ENCODE measurements around the gene ABHD2.

The ABHD2 gene

DNA sequence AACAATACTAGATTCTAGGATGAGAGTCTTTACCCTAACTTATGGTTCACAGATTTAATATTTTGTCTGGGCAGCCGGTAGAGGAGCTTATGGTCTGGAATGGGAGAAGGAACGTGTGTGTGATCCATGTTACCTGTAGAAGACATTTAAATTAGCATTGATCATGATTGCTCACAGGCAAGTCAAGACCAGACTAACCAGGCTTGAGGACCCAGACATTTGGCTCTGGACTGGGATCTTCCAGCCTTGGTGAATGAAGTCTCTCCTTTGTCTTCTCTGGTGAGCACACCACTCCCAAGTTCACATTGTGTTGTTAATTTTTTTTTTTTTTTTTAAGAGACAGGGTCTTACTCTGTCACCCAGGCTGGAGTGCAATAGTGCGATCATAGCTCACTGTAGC lies 11.7 kb downstream of the ABHD2 start:
- peaks cover 51% of the 10 kb centered on the region for H3K36me3 Mint-ChIP-seq (ENCODE audit: low read depth)
- no peaks in the 10 kb centered on the region for H3K27me3 Mint-ChIP-seq
- intact Hi-C loops (cut with micrococcal nuclease): no loop called here
- no peak overlapping the region for H3K4me3 Mint-ChIP-seq
- H3K9me3 Mint-ChIP-seq: no peaks in the 10 kb centered on the region
- H3K4me1 Mint-ChIP-seq (ENCODE audit: low read depth): peaks cover 49% of the 10 kb centered on the region
- no peak overlapping the region for H3K27ac Mint-ChIP-seq

DNA sequence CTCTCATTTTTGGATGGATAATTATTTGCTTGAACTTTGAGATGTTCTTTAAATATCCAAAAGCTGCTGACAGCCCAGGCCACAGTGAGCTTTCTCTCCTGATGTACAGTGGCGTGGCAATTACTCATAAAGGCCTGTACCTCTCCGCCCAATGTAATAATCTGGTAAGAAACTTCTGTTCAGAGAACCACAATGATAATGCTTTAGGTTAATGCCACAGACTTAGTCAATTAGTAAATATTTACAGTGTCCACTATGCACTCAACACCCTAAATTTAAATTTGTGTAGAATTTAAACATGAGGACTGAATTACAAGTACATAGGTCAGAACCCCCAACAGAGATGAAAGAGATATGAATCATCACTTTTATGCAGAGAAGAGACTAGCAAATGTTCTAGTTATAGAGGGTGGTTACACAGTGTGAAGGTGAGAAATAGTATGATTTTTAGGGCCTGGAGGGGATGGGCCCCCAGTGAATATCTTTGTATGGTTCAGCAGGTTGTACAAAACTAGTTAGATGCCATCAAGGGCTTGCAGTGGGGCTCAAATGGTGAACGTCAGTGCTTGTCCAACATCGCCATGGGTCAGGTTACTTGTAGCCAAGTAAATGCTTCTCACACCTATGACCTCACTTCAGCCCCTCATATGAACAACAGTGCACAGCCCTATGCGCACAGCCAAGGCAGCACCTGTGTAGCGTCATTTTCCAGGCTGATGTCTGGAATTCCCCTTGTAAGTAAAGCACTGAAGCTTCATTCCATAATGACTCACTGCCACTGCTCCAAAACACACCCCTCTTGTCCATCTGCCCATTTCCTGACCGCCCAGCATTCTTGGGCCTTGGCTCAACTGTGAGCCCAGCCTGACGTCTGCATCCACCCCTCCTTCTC lies 13.3 kb downstream of the ABHD2 start:
- H3K27me3 Mint-ChIP-seq: no peaks in the 10 kb centered on the region
- H3K4me3 Mint-ChIP-seq: no peak overlapping the region
- no peaks in the 10 kb centered on the region for H3K9me3 Mint-ChIP-seq
- H3K36me3 Mint-ChIP-seq (ENCODE audit: low read depth): peaks cover 54% of the 10 kb centered on the region
- H3K4me1 Mint-ChIP-seq (ENCODE audit: low read depth): peaks cover 41% of the 10 kb centered on the region
- no peak overlapping the region for H3K27ac Mint-ChIP-seq
- intact Hi-C loops (cut with micrococcal nuclease): no loop called here

DNA sequence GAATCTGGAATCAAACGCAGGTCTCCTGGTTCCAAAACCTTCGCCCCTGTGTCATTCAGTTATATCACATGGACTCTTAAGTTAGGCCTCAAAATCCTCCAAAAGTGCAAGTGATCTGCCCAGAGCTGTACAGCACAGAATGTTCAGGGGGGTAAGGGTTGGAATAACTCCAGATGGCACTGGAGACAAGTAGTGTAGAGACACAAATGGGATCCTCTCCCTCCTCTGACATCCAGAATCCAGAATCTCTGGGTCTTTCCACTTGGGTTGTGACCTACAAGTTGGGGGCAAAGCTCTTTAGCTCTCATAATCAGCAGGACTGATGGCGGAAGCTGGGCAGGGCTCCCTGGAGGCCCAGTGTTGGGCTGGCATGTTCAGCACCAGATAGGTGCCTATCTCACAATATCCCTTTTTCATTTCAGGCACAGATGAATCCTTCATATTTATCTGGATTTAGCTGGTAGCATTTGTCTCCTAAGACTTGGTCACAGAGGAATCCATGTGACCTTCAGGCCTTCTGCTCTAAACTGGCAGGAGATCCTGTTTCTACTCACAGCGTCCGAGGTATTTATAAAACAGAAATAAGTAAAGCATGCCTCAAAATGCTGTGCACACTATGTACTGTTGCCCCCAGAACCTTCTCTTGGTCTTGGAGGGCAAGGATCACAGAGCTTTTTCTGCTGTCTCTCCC lies 15.4 kb downstream of the ABHD2 start:
- no peak overlapping the region for H3K27ac Mint-ChIP-seq
- peaks cover 50% of the 10 kb centered on the region for H3K36me3 Mint-ChIP-seq (ENCODE audit: low read depth)
- intact Hi-C loops (cut with micrococcal nuclease): no loop called here
- no peaks in the 10 kb centered on the region for H3K9me3 Mint-ChIP-seq
- H3K4me1 Mint-ChIP-seq (ENCODE audit: low read depth): peaks cover 39% of the 10 kb centered on the region
- H3K4me3 Mint-ChIP-seq: no peak overlapping the region
- H3K27me3 Mint-ChIP-seq: no peaks in the 10 kb centered on the region

DNA sequence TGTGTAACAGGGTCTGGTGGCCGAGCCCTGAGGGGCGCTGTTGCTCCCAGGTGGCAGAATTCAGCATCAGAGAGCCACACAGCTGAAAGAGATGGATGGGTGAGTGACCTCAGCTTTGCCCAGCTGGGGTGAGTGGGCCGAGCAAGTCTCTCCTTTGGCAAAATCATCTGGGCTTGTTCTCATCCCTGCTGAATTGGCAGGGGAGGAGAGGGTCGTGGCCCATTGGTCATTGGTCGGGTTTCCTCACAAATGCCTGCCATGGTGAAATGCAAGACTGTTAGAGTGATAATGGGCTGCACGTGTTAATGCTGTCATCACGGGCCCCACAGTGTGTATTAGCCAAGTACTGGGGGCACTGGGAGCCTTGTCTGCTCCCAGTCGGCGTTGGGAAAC lies 15.9 kb downstream of the ABHD2 start:
- Mint-ChIP-seq H3K36me3 (ENCODE audit: low read depth) (peaks cover 50% of the 10 kb centered on the region), H3K27me3 (no peaks in the 10 kb centered on the region), H3K27ac (no peak overlapping the region), H3K4me3 (no peak overlapping the region), H3K9me3 (no peaks in the 10 kb centered on the region), H3K4me1 (ENCODE audit: low read depth) (peaks cover 39% of the 10 kb centered on the region)
- intact Hi-C loops (cut with micrococcal nuclease): no loop called here

DNA sequence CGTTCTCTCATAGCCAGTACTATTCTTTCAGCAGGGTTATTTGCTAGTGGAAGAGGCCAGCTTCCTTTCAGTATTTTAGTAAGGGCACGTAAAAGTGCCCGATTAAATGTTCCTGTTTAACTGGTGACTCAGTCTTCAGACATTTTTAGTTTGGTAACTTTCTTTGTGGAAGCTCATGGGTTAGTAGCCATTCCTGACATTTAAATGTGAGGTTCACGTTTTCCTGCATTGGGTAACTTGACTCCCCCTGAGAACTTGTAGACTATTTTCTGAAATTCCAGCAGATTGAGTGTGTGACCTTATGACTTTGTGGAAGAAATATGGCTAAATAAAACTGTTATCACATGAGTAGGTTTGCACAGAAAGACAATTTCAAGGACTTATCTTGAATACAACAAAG lies 16.9 kb downstream of the ABHD2 start:
- no peak overlapping the region for H3K4me3 Mint-ChIP-seq
- H3K27ac Mint-ChIP-seq: no peak overlapping the region
- H3K36me3 Mint-ChIP-seq (ENCODE audit: low read depth): peaks cover 50% of the 10 kb centered on the region
- H3K9me3 Mint-ChIP-seq: no peaks in the 10 kb centered on the region
- intact Hi-C loops (cut with micrococcal nuclease): no loop called here
- H3K4me1 Mint-ChIP-seq (ENCODE audit: low read depth): peaks cover 39% of the 10 kb centered on the region
- no peaks in the 10 kb centered on the region for H3K27me3 Mint-ChIP-seq

DNA sequence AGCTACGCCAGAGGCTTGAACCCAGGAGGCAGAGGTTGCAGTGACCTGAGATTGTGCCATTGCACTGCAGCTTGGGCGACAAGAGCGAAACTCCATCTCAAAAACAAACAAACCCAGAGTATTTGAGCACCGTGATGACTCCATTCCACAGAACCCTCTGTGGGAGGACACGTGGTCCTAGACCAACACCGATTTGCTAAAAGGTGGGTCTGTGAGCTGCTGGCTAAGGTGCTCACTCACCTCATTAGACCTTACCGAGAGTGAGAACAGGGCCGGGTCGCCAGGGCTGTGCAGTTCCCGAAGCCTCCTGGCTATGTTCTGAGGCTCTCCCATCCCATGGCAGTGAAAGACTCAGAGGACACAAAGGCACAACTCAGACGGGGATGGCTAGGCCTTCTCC lies 17.9 kb downstream of the ABHD2 start:
- Mint-ChIP-seq H3K36me3 (ENCODE audit: low read depth) (peaks cover 50% of the 10 kb centered on the region), H3K27ac (no peak overlapping the region)

DNA sequence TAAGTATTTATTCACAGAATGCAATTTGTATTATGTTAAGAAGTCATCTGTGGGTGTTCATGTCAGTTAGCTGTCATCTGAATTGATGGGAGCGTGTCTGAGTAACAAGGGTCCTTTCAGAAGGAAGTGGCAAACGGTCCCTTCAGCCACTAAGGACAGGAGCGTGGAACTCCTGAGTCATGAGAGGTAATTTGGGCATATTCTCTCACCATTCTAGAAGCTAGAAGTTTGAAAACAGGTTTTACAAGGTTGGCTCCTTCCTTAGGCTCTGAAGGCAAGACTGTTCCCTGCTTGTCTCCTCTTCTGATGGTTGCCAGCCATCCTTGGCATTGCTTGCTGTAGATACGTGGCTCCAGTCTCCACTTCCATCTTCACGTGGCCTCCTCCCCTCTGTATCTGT lies 19.7 kb downstream of the ABHD2 start:
- Mint-ChIP-seq H3K4me3 (no peak overlapping the region), H3K4me1 (ENCODE audit: low read depth) (peaks cover 28% of the 10 kb centered on the region), H3K27me3 (no peaks in the 10 kb centered on the region), H3K9me3 (no peaks in the 10 kb centered on the region), H3K36me3 (ENCODE audit: low read depth) (peaks cover 37% of the 10 kb centered on the region), H3K27ac (no peak overlapping the region)
- intact Hi-C loops (cut with micrococcal nuclease): no loop called here

More for the DNA sequence above, 17.9 kb downstream of the ABHD2 start:
- Mint-ChIP-seq H3K27me3 (no peaks in the 10 kb centered on the region), H3K9me3 (no peaks in the 10 kb centered on the region), H3K4me1 (ENCODE audit: low read depth) (peaks cover 39% of the 10 kb centered on the region), H3K4me3 (no peak overlapping the region)
- intact Hi-C loops (cut with micrococcal nuclease): no loop called here

DNA sequence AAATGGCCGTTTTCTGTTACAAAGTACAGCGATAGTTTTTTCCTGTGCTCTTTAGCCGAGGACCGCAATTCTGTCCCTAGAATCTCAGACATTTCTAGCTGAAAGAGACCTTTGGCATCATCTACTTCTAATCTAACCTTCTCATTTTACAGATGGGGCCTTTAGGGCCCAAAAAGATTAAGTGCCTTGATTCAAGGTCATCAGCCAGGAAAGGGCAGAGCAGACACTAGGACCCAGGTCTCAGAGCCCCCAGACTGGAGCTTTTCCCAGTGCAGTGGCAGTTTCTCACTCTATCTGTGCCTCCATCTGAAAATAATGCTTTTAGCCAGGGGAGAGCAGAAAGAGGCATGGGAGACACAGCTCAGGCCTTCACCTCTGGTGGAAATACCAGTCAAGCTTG lies 20.6 kb downstream of the ABHD2 start:
- peaks cover 35% of the 10 kb centered on the region for H3K36me3 Mint-ChIP-seq (ENCODE audit: low read depth)
- H3K9me3 Mint-ChIP-seq: no peaks in the 10 kb centered on the region
- H3K27me3 Mint-ChIP-seq: no peaks in the 10 kb centered on the region
- H3K4me1 Mint-ChIP-seq (ENCODE audit: low read depth): peaks cover 24% of the 10 kb centered on the region
- H3K27ac Mint-ChIP-seq: no peak overlapping the region
- no peak overlapping the region for H3K4me3 Mint-ChIP-seq
- intact Hi-C loops (cut with micrococcal nuclease): no loop called here

DNA sequence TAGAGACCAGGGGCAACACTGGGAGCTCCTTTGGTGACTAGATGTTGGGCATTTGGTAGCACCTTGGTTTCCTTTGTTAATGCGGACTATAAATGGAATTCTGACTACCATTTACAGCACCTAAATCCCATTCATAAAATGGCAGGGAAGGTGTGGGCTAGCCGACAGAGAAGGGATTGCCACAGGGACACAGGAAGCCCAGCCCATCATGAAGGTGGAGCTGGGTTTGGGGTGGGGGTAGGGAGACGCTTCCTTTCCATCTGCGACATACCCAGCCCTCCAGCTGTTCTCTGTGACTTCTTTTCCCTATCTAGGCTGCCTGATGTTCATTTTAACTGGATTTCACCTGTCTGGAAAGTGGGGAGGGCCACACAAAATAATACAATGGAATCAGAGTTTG lies 21.0 kb downstream of the ABHD2 start:
- Mint-ChIP-seq H3K36me3 (ENCODE audit: low read depth) (peaks cover 35% of the 10 kb centered on the region), H3K4me3 (no peak overlapping the region), H3K4me1 (ENCODE audit: low read depth) (peaks cover 20% of the 10 kb centered on the region), H3K9me3 (no peaks in the 10 kb centered on the region), H3K27me3 (no peaks in the 10 kb centered on the region), H3K27ac (no peak overlapping the region)
- intact Hi-C loops (cut with micrococcal nuclease): no loop called here

DNA sequence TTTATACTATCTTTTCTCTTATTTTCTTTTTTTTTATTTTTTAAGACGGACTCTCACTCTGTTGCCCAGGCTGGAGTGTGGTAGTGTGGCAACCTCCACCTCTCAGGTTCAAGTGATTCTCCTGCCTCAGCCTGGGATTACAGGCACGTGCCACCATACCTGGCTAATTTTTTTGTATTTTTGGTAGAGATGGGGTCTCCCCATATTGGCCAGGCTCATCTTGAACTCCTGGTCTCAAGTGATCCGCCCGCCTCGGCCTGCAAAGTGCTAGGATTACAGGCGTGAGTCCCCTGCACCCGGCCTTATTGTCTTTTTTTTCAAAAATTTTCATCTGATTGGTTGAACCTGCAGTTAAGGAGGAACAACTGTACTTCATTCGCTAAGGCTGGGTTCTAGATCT lies 21.8 kb downstream of the ABHD2 start:
- Mint-ChIP-seq H3K27me3 (no peaks in the 10 kb centered on the region), H3K9me3 (no peaks in the 10 kb centered on the region), H3K36me3 (ENCODE audit: low read depth) (peaks cover 38% of the 10 kb centered on the region), H3K4me3 (no peak overlapping the region), H3K27ac (no peak overlapping the region), H3K4me1 (ENCODE audit: low read depth) (peaks cover 20% of the 10 kb centered on the region)
- intact Hi-C loops (cut with micrococcal nuclease): no loop called here

DNA sequence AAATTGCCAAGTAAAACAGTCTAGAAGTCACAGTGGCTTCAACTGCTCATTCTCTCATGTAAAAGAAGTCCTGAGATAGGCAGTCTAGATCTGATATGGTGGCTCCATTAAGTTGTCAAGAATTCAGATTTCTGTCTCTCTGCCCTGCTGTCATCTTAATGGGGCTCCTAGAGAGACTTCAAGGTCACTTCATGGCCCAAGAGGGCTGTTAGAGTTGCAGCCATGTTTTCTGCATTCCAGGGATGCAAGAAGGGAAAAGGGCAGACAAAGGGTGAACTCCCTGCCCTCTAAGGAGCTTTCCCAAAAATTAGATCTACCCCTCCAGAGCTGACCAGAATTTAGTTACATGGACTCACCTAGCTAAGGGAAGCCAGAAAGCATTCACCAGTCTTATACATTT lies 23.1 kb downstream of the ABHD2 start:
- H3K27ac Mint-ChIP-seq: no peak overlapping the region
- no peaks in the 10 kb centered on the region for H3K9me3 Mint-ChIP-seq
- no peaks in the 10 kb centered on the region for H3K27me3 Mint-ChIP-seq
- no peak overlapping the region for H3K4me3 Mint-ChIP-seq
- H3K36me3 Mint-ChIP-seq (ENCODE audit: low read depth): peaks cover 42% of the 10 kb centered on the region
- H3K4me1 Mint-ChIP-seq (ENCODE audit: low read depth): peaks cover 25% of the 10 kb centered on the region
- intact Hi-C loops (cut with micrococcal nuclease): no loop called here

DNA sequence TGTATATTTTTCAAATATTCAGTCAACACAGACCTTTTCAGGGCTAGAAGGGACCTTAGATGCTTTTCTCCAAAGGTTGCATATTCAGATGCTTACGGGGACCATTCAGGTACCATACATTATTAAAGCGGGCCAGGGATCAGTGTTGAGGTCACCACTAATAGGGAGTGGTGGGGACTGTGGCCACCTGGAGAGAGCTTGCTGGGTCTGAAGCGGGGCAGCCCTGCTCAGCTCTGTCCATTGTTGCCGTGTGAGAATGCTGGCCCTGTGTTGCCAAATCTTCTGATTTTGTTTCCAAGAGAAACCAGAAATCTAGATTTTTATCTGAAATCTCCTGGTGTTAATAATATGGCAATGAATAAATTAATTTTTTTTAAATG lies 23.7 kb downstream of the ABHD2 start:
- no peak overlapping the region for H3K4me3 Mint-ChIP-seq
- H3K27me3 Mint-ChIP-seq: no peaks in the 10 kb centered on the region
- H3K4me1 Mint-ChIP-seq (ENCODE audit: low read depth): peaks cover 21% of the 10 kb centered on the region
- no peak overlapping the region for H3K27ac Mint-ChIP-seq
- peaks cover 45% of the 10 kb centered on the region for H3K36me3 Mint-ChIP-seq (ENCODE audit: low read depth)
- intact Hi-C loops (cut with micrococcal nuclease): no loop called here
- H3K9me3 Mint-ChIP-seq: no peaks in the 10 kb centered on the region

DNA sequence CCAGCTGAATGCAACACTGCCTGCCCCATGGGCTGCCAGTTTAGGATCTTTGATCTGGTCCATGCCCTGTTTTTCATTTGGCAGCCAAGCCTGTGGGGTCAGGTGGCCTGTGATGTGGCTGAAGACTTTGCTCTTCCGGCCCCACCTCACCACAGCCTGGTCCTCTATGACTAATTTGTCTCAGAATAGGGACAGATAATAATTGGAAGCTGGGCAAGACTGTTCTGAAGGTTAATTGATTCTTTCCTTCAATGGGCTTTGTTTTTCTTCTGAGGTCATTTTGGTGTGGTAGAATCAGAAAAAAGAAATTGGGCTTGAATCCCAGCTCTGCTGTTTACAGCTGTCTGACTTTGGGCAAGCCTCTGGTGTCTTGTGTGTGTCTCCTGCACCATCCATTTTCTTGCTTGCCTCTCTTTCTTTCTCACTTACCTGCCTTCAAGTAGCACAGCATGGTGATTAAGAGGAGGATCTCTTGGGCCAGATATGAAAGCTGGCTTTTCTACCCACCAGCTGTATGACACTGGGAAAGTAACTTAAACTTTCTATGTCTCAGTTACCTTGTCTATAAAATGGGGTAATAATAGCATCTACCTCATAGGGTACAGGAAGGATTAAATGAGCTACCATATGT lies 24.2 kb downstream of the ABHD2 start:
- Mint-ChIP-seq H3K4me3 (no peak overlapping the region), H3K27me3 (no peaks in the 10 kb centered on the region), H3K27ac (no peak overlapping the region)

DNA sequence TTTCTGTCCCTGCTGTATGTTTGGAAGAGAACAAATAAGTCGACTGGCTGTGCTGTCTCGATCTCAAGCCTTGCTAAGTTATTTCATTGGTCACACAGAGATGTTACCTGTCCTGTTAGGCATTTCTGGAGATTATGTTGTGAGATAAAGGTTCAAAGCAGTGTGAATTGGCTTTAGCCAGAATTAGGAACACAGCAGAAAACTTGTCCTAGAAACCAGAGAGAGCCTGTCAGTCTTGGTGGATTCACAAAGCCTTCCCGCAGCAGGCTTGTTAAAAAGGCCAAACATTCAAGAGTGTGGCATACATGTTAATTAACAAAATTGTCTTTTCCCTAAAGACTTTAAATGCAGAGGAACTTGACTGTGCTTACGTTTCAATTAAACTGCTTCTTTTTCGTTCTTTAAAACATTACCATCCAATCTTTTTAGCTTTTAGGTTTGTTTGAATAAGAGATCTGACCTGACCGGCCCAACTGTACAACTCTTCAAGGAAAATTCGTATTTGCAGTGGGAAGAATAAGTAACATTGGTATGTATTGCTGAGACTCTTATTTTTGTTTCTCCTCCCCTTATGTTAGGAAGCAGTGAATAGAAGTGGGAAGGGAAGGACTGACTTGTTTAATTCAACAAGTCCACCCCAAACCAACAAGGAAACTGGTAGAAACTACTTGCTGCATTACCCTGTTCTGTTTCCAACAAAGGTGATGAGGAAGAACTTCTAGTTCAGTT lies 25.2 kb downstream of the ABHD2 start:
- H3K36me3 Mint-ChIP-seq (ENCODE audit: low read depth): peaks cover 50% of the 10 kb centered on the region
- H3K27me3 Mint-ChIP-seq: no peaks in the 10 kb centered on the region
- H3K9me3 Mint-ChIP-seq: no peaks in the 10 kb centered on the region
- peaks cover 29% of the 10 kb centered on the region for H3K4me1 Mint-ChIP-seq (ENCODE audit: low read depth)
- H3K4me3 Mint-ChIP-seq: no peak overlapping the region
- no peak overlapping the region for H3K27ac Mint-ChIP-seq
- intact Hi-C loops (cut with micrococcal nuclease): no loop called here

More for the DNA sequence above, 24.2 kb downstream of the ABHD2 start:
- H3K4me1 Mint-ChIP-seq (ENCODE audit: low read depth): peaks cover 20% of the 10 kb centered on the region
- intact Hi-C loops (cut with micrococcal nuclease): no loop called here
- H3K36me3 Mint-ChIP-seq (ENCODE audit: low read depth): peaks cover 50% of the 10 kb centered on the region
- H3K9me3 Mint-ChIP-seq: no peaks in the 10 kb centered on the region
